ENCODE measurements around the gene SPOCK1.
"Not testable (repeated sequence)": the region's sequence is repeated elsewhere in the genome, so short reads cannot be mapped to it uniquely, and the experiment has no call there.

SPOCK1 gene

DNA sequence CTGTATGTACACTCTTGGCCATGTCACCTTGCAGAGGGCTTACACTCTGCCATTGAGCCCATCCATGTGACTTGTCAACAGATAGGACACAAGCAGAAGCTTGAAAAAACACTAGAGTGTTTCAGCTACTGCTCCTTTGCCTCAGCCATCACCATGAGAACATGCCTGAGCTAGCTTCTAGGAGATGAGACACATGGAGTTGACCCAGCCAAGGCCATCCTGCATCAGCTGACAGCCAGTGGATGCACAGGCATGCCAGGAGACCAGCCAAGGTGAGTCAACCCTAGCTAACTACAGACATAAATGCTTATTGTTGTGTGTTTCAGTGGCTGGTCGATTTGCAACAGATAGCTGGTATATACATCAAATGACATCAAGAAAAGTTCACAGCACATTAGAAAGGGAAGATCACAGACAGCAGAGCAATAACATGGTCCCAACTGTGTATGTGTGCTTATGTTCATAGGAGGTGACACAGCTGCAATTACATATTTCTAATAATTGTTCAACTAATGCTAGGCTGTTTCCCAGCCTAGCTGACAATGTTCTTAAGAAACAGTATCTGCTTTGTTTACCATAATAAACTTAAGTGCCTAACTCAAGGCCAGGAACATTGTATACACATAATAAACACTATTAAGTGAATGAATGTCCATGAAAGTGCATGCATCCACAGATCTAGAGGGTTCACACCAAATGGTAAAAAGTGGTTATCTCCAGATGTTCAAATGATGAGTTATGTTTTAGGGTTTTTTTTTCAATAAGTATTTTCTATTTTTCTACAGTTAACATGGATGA is 105.7 kb downstream of the SPOCK1 start:
- TF ChIP-seq, protein P1, sequence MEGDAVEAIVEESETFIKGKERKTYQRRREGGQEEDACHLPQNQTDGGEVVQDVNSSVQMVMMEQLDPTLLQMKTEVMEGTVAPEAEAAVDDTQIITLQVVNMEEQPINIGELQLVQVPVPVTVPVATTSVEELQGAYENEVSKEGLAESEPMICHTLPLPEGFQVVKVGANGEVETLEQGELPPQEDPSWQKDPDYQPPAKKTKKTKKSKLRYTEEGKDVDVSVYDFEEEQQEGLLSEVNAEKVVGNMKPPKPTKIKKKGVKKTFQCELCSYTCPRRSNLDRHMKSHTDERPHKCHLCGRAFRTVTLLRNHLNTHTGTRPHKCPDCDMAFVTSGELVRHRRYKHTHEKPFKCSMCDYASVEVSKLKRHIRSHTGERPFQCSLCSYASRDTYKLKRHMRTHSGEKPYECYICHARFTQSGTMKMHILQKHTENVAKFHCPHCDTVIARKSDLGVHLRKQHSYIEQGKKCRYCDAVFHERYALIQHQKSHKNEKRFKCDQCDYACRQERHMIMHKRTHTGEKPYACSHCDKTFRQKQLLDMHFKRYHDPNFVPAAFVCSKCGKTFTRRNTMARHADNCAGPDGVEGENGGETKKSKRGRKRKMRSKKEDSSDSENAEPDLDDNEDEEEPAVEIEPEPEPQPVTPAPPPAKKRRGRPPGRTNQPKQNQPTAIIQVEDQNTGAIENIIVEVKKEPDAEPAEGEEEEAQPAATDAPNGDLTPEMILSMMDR (IDR thresholded peaks at IDR 0.05), result no peak
- DNase-seq (ENCODE audit: low spot score), result no peak
- Histone ChIP-seq H3K27ac (no peak overlapping the region), H3K4me3 (no peak overlapping the region)

DNA sequence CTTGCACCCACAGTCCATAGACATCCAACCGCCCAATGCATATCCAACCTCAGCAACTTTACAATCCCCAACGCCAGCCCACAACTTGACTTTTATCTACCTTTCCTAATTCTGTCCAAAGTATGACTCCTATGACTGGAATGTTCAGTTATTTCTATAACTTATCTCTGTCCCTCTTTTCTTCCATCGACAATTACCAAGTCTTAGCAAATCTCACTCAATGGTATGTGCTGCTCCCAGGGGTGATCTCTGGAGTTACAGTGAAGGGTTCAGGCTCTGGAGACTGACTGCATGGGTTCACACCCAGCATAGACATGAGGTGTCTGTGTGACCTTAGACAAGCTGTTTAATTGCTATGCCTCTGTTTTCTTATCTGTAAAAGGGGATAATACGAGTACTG is 106.9 kb downstream of the SPOCK1 start:
- no peak for DNase-seq (ENCODE audit: low spot score)
- TF ChIP-seq, protein P1 (IDR thresholded peaks at IDR 0.05), result no peak
- H3K4me3 ChIP-seq, result no peak overlapping the region
- no peak overlapping the region for H3K27ac ChIP-seq

DNA sequence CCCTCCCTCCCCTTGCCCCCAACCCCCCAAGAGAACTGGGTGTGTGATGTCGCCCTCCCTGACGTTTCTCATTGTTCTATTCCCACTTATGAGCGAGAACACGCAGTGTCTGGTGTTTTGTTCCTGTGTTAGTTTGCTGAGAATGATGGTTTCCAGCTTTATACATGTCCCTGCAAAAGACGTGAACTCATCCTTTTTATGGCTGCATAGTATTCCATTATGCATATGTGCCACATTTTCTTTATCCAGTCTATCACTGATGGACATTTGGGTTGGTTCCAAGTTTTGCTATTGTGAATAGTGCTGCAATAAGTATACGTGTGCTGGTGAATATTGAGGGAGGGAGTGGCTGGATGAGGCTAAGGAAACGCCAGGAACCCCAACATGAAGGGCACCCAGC is 108.1 kb downstream of the SPOCK1 start:
- H3K4me3 ChIP-seq; H3K27ac ChIP-seq; DNase-seq (ENCODE audit: low spot score): not testable (repeated sequence)

DNA sequence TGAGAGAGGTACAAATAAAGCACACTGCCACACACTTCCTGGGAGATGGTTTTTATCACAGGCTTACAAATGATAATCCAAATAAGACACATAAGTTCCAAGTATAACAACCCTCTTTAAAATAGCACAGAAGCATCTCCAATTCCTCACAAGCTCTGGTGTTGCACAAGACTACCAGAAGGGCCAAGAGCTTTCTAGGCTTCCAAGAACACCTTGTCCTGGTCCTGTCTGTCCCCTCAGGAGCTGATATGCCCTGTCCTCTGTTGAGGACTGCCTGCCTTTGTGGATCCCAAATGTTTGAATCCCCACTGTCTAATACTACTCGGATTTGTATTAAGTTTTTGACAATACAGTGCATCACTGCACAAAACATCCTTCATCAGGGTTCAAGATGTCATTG is 110.1 kb downstream of the SPOCK1 start:
- TF ChIP-seq, protein P1 (IDR thresholded peaks at IDR 0.05), result no peak
- DNase-seq (ENCODE audit: low spot score), result no peak
- H3K27ac ChIP-seq, result no peak overlapping the region

DNA sequence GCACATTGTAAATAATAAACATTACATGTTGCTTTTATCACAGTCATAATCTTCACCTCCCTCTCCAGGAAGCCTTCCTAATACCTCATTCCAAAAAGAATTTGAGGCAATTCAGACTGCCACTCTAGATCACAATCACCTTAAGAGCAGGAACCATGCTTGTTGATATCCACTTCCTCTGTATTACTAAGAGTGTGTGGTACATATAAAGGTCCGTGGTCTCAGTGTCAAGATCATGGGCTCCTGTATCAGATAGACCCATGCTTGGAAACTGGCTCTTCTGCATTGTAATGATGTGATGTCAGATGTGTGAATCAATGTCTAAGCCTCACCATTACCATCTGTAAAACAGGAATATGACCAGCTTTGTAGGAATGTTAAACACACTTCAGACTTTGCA is 114.1 kb downstream of the SPOCK1 start:
- no peak overlapping the region for H3K4me3 ChIP-seq
- no peak for DNase-seq (ENCODE audit: low spot score)
- TF ChIP-seq, protein P1 (IDR thresholded peaks at IDR 0.05), result no peak
- H3K27ac ChIP-seq, result no peak overlapping the region

More for the DNA sequence above, 110.1 kb downstream of the SPOCK1 start:
- no peak overlapping the region for H3K4me3 ChIP-seq

DNA sequence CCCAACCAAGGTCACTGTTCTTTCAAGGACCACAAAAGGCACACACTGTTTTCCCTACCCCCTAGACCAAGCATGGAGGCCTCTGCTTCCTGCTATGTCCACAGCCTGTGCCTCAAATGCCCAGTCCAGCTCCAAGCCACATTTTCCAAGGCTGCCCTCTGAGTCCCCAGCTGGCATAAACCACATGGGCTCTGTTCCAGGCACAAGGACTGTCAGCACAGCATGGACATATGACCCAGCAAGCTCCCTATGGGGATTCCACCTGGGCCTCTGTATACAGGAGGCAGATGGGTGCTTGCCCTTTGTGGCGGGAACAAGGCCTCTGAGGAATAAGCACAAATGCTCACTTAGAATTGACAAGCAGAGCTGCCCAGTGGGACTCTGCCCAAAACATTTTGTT is 115.2 kb downstream of the SPOCK1 start:
- no peak overlapping the region for H3K4me3 ChIP-seq
- DNase-seq (ENCODE audit: low spot score), result no peak
- H3K27ac ChIP-seq, result no peak overlapping the region
- TF ChIP-seq, protein P1 (IDR thresholded peaks at IDR 0.05), result no peak

DNA sequence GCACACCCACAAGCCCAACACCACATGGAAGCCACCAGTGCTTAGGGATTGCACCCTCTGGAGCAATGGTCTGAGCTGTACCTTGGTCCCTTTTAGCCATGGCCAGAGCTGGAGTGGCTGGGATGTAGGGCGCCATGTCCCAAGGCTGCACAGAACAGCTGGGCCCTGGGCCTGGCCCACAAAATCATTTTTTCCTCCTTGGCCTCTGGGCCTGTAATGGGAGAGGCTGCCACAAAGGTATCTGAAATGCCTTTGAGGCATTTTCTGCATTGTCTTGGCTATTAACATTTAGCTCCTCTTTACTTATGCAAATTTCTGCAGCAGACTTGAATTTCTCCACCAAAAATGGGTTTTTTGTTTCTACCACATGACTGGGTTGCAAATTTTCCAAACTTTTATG is 117.6 kb downstream of the SPOCK1 start:
- Histone ChIP-seq H3K4me3 (no peak overlapping the region), H3K27ac (no peak overlapping the region)
- TF ChIP-seq, protein P1 (IDR thresholded peaks at IDR 0.05), result no peak
- DNase-seq (ENCODE audit: low spot score), result no peak
